ENCODE results near the gene RGR.

RGR gene

DNA sequence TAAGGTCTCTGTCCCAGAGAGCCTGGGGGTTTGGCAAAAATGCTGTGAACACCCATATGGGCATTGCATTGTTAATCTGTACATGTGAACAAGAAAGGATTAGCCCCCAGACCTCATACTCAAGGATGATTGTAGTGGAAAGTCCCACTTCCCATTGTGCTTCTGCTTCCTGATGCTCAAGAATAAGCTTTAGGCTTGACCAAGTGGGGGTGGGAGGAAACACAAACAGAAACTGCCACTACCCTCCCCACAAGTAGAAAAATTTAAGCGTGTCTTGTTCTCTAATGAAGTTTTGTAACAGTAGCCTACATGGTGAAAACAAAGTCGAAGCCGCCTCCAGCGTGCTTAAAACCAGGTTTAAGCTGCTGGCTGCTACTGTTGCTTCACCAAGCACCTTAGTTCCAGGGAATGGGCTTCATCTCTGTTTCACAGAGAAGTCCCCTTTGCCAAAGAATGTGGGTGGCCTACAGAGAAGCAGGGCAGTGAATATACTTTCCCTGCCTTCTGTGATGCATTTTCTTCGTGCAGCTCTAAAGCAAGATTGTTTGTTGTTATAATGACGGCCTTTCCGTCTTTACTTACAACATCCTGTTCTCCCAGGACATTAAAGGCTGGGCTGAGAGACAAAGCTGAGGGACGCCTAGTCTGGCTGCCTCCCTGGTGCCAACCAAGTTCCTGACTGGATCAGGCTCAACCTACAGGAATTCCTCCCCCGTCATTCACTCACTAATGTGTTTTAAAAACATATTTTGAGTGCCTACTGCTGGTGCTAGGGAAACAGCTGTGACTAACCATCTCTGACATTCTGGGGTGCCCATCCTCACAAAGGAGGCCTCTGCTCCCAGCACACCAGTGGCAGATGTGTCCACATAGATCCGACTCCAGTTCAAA, 51.5 kb downstream of the RGR start:
- DNase-seq (ENCODE audit: low read depth, low spot score): no peak

DNA sequence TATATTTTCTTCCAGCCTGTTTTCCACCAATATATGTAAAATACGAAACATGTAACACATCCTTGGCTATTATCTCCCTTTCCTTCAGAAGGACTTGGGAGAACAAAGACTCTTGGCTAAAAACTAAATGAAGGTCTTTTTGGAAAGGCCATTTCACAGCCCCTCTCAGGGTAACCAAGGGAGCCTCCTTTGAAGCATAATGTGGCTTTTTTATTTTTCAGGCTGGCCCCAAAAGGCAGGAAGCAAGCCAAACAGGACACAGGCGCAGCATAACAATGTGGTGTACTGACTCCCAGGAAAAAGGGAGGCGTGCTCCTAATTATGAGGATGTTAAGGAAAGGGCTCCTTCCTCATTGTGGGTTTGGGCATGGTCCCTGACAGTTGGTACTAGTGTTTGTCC, 53.2 kb downstream of the RGR start:
- no peak for DNase-seq (ENCODE audit: low read depth, low spot score)

DNA sequence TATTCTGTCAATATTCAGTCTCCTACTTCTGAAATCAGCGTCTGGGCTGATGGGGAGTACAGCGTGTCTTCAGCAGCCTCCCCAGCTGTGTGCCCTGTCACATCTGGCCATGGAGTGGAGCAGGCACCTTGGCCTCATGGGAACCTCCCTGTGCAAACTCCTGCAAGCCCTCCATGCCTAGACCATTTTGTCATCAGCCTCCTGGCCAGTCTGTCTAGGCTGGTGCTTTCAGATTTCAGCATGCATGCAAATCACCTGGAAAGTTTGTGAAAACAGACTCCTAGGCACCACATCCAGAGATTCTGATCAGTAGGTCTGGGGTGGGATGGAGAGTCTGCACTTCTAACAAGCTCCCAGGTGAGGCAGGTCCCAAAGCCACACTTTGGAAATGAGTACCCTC, 57.4 kb downstream of the RGR start:
- no peak for DNase-seq (ENCODE audit: low read depth, low spot score)

DNA sequence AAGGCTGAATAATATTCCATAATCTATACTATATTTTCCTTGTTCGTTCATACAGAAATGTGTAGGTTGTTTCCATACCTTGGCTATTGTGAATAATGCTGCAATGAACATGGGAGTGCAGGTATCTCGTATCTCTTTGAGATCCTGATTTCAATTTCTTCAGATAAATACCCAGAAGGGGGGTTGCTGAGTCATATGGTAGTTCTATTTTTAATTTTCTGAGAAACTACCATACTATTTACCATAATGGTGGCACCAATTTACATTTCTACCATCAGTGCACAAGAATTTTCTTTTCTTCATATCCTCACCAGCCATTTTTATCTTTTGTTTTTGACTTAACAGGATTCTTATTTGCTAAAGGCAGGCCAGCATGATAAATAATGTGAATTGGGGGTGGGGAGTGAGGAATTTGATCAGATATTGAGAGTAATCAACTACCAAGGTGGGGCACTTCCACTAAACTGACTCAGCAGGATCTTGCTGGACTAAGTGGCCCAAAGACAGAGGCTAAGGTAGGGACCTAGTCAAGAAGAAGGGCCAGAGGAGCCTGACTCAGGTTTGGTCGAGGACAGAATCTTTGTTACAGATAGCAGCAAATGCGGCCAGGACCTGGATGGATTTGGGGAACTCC, 62.0 kb downstream of the RGR start:
- DNase-seq (ENCODE audit: low read depth, low spot score): no peak

DNA sequence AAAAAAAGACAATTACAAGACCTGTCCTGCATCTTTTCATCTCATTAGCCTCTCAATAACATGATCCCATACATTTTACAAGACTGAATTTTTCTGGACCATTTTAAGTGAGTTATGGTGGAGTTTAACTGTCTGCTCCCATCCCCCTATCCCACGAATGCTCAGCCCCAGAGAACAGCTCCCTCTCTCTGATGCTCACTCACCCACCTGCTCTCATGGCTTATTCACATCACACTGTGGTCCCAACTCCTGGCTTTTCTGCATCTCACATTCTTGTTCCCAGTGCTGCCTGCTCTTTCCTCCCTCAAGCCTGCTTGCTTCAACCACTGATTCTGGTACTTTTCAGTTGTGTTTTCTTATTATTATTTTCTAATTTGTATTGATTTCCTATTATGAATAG, 63.2 kb downstream of the RGR start:
- no peak for DNase-seq (ENCODE audit: low read depth, low spot score)

DNA sequence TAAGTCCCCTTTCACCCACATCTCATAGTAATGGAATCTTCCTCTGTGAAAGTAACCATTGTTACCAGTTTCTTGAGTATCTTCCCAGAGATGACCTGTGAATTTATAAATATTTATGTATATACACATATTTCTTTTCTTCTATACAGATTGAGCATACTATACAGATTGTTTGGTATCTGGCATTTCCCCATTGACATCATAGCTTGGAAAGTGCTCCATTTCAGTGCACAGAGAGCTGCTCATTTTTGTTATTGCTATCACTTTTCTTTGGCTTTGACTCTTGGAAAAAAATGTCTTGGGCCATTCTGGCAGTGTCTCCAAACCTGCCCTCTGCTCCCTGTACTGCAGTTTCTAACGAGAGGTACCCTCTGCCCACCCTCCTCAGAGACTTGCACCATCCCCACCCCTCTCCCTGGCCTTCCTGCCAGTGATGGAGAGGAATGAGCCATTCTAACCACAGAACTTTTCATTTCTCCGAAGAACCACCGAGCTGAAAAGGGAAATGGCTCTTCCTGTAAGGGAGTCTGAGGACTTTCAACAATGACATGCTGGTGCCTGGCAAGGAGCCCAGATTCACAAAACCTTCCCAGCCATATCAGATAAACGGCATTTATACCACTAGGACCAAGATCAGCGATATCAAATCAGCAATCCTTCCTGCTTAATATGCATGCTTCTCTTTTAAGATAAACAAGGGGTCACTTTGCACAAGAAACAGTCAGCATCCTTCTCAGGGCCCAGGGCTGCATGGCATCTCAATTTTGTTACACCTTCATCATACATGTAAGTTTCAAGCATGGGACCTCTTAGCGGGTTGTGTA, 63.8 kb downstream of the RGR start:
- peak; percentile 34 for DNase-seq (ENCODE audit: low read depth, low spot score)

Measured in brain pericyte (primary cell).